Right lobe of liver (tissue), 6 donors: Measurements from ENCODE around the gene PARP9. TPM values are rescaled to one million over a fixed set of nuclear protein-coding genes. Genes with fewer than 3 reads are reported as not detected.

Experiments
- ATAC-seq, 4 donors: fragments of 200-7000 bp; cut with Tn5 transposase; one replicate each; pipeline ENCODE4 v1.9.1; 2020; ENCODE audit warnings: mild to moderate bottlenecking in 4 of 4, moderate library complexity in 4 of 4
- DNase-seq, 3 donors: peaks; one replicate each; pipeline ENCODE4 v3.0.0-alpha.2; 2020
- H3K27ac ChIP-seq, 3 donors: fragments of 200-600 bp; one replicate each; pipeline ENCODE4 v1.8.0; 2022
- H3K27me3 ChIP-seq, 2 donors: fragments of 200-600 bp; one replicate each; pipeline ENCODE4 v1.8.0; 2022
- H3K36me3 ChIP-seq, 4 donors: fragments of 200-600 bp; sonication (generic) in 1 of 4; one replicate each; pipeline versions ENCODE4 v1.5.1 to v1.8.0; 2017 to 2022; ENCODE audit warnings: control low read depth in 1 of 4
- H3K4me1 ChIP-seq, 4 donors: fragments of 200-600 bp; sonication (generic) in 1 of 4; one replicate each; pipeline versions ENCODE4 v1.5.1 to v1.8.0; 2017 to 2022; ENCODE audit warnings: control low read depth in 1 of 4
- H3K4me3 ChIP-seq, 3 donors: fragments of 200-600 bp; one replicate each; pipeline ENCODE4 v1.8.0; 2022
- H3K9me3 ChIP-seq, 4 donors: fragments of 200-600 bp; sonication (generic) in 1 of 4; one replicate each; pipeline versions ENCODE4 v1.5.1 to v1.8.0; 2017 to 2022; ENCODE audit warnings: control low read depth in 1 of 4
- CTCF ChIP-seq, 4 donors: fragments of 200-600 bp in 3 of 4; fragments of 450-650 bp in 1 of 4; IDR thresholded peaks; one replicate each; pipeline versions ENCODE4 v1.5.1 to v1.8.0; 2016 to 2022; ENCODE audit warnings: antibody characterized with exemption in 4 of 4, mild to moderate bottlenecking in 2 of 4
- POLR2A ChIP-seq: fragments of 450-650 bp; IDR thresholded peaks from one replicate; pipeline ENCODE4 v1.6.1; 2017; ENCODE audit warnings: antibody characterized with exemption, mild to moderate bottlenecking
- WGBS: methylation state at CpG from one replicate; pipeline ENCODE4 v1.1.6; 2018; ENCODE audit warnings: low coverage, low lambda C conversion rate; ENCODE audit not compliant: insufficient coverage; ENCODE audit errors: missing lambda C conversion rate; 5-methylcytosine and 5-hydroxymethylcytosine counted together
- intact Hi-C, 2 donors: fragments of 100-400 bp; cut with DNase I; formaldehyde crosslinking; loops; one replicate each; pipeline versions ENCODE4 v1.11.2 to v1.14.1; 2022
- long read RNA-seq: library from polyadenylated mRNA; unstranded; transcript quantifications from one replicate; pipeline ENCODE4 v2.0.0, GENCODE V29; 2019
- total RNA-seq, 6 experiments: library from RNA; depleted of rRNA in 2 of 6; stranded (reverse); fragments of >200 nt in 2 of 6; fragmentation: NEBNext Ultra II Directional in 3 of 6; extraction: Animal tissue kit (Norgen Biotek cat#: 25700) in 3 of 6; gene quantifications; one replicate each; pipeline versions ENCODE4 v1.1.0 to v1.2.4, GENCODE V29; 2016 to 2023
- donor health status: DM: no; HTN: yes; CAD: no.
- donor health status: DM: no; HTN: no; CAD: no.
- donor health status: DM: no; HTN: no; CAD: no.
- donor health status: DM: no; HTN: yes; CAD: no.
- donor health status: DM: no; HTN: yes; CAD: no.

Gene PARP9
- 10 to 100 TPM; 35.5 to 64.7 (median 42.5) TPM for total RNA-seq
- long read RNA-seq, full-length matches to known transcripts: 2 of 23 reads
- long read RNA-seq, partial matches to known transcripts: 11 of 23 reads
- long read RNA-seq, other reads (novel, unspliced or antisense): 10 of 23 reads

GRCh38 chr3:122564155-122564912 lies at the start of gene PARP9, which contains the start of gene DTX3L:
PARP9 (minus strand) TSS chr3:122564300; CDS start chr3:122559620, 4,680 bp downstream.
DTX3L (plus strand) TSS chr3:122564338; CDS start chr3:122564427, 89 bp downstream.
- TF ChIP-seq CTCF (IDR thresholded peaks at IDR 0.05) (no peak), POLR2A (peak; percentile 85)
- Histone ChIP-seq H3K4me1 (peaks cover 0 to 56% (median 18%) of the 10 kb centered on the region in 4 donors), H3K27ac (peak within 1 kb of the TSS; percentile 97 to 99 (median 99)), H3K36me3 (peaks cover 3 to 19% (median 14%) of the 10 kb centered on the region in 4 donors), H3K9me3 (no peaks in the 10 kb centered on the region), H3K27me3 (no peaks in the 10 kb centered on the region), H3K4me3 (peak within 1 kb of the TSS; percentile 70 to 94 (median 76))
- ATAC-seq (peak; percentile 90 to 98 (median 94)), DNase-seq (peak; percentile 92 to 95 (median 93))
- 0% methylated on average over 6 of the region's 56 CpGs for WGBS
- intact Hi-C loops: loop anchor here (5.0 to 10.0 kb wide), 2 partner anchors 118 to 120 kb away; partner anchors contain the start of gene PARP14 (in 2 of the 2)

- Histone ChIP-seq H3K4me1 (no peaks in the 10 kb centered on the region), H3K9me3 (no peaks in the 10 kb centered on the region), H3K27me3 (no peaks in the 10 kb centered on the region), H3K4me3 (no peak overlapping the region), H3K27ac (no peak overlapping the region), H3K36me3 (no peaks in the 10 kb centered on the region)
- ATAC-seq: peak in 1 of 4 donors; percentile 50
- DNase-seq: no peak
- intact Hi-C loops: no loop called here
- 94% methylated on average over 3 of the region's 5 CpGs for WGBS
- TF ChIP-seq POLR2A: no peak
- no peak for TF ChIP-seq CTCF (IDR thresholded peaks at IDR 0.05)
Observed at GRCh38 chr3:122612696-122613095, 48.6 kb upstream of the PARP9 start.

- intact Hi-C loops: no loop called here
- peak in 2 of 4 donors; percentile 21 to 71 for ATAC-seq
- Histone ChIP-seq H3K36me3 (no peaks in the 10 kb centered on the region), H3K27ac (no peak overlapping the region), H3K27me3 (no peaks in the 10 kb centered on the region), H3K4me3 (no peak overlapping the region), H3K9me3 (no peaks in the 10 kb centered on the region), H3K4me1 (no peaks in the 10 kb centered on the region)
- no peak for TF ChIP-seq CTCF (IDR thresholded peaks at IDR 0.05)
- TF ChIP-seq POLR2A: no peak
- DNase-seq: no peak
- WGBS: 78% methylated on average over 7 of the region's 7 CpGs
Observed at GRCh38 chr3:122609798-122610559, 45.9 kb upstream of the PARP9 start.

- WGBS: 100% methylated on average over 1 of the region's 1 CpG
- TF ChIP-seq CTCF (IDR thresholded peaks at IDR 0.05) (no peak), POLR2A (no peak)
- Histone ChIP-seq H3K4me1 (no peaks in the 10 kb centered on the region), H3K27ac (no peak overlapping the region), H3K36me3 (no peaks in the 10 kb centered on the region), H3K4me3 (no peak overlapping the region), H3K9me3 (no peaks in the 10 kb centered on the region), H3K27me3 (no peaks in the 10 kb centered on the region)
- ATAC-seq (no peak), DNase-seq (no peak)
- intact Hi-C loops: no loop called here
Observed at GRCh38 chr3:122608916-122609315, 44.8 kb upstream of the PARP9 start.
